WTC11 (cell line): ENCODE data around the gene CAB39L.

Source experiments
- ATF3 ChIP-seq: sonication (generic); formaldehyde crosslinking; conservative IDR thresholded peaks from 2 replicates; pipeline ENCODE4 v1.8.1; 2022; ENCODE audit warnings: mild to moderate bottlenecking, missing genetic modification reagents
- CREB1 ChIP-seq: sonication (generic); formaldehyde crosslinking; IDR thresholded peaks from 2 replicates; pipeline ENCODE4 v1.8.0; 2023; ENCODE audit warnings: mild to moderate bottlenecking, missing genetic modification reagents
- CTCF ChIP-seq: fragments of 200-600 bp; IDR thresholded peaks from 2 replicates; pipeline ENCODE4 v1.8.0; 2022; ENCODE audit warnings: antibody characterized with exemption
- FOXK1 ChIP-seq: sonication (generic); formaldehyde crosslinking; IDR thresholded peaks from 2 replicates; pipeline ENCODE4 v1.8.0; 2022; ENCODE audit warnings: mild to moderate bottlenecking, moderate library complexity, missing genetic modification reagents
- IRF1 ChIP-seq: sonication (generic); formaldehyde crosslinking; IDR thresholded peaks from 2 replicates; pipeline ENCODE4 v1.8.0; 2023; ENCODE audit warnings: missing genetic modification reagents
- NFYB ChIP-seq: sonication (generic); formaldehyde crosslinking; conservative IDR thresholded peaks from 2 replicates; pipeline ENCODE4 v1.8.0; 2022; ENCODE audit warnings: low read depth, missing genetic modification reagents
- NR1H2 ChIP-seq: sonication (generic); formaldehyde crosslinking; IDR thresholded peaks from 2 replicates; pipeline ENCODE4 v1.9.0; 2021; ENCODE audit warnings: mild to moderate bottlenecking, moderate library complexity, missing genetic modification reagents
- NR2C2 ChIP-seq: sonication (generic); formaldehyde crosslinking; IDR thresholded peaks from 2 replicates; pipeline ENCODE4 v1.8.0; 2022; ENCODE audit warnings: mild to moderate bottlenecking, missing genetic modification reagents
- RELA ChIP-seq: sonication (generic); formaldehyde crosslinking; IDR thresholded peaks from 2 replicates; pipeline ENCODE4 v1.8.1; 2022; ENCODE audit warnings: missing genetic modification reagents, mild to moderate bottlenecking, borderline replicate concordance
- USF2 ChIP-seq: sonication (generic); formaldehyde crosslinking; IDR thresholded peaks from 2 replicates; pipeline ENCODE4 v1.8.1; 2023; ENCODE audit warnings: mild to moderate bottlenecking, missing genetic modification reagents, moderate library complexity

- TF ChIP-seq USF2 (no peak), ATF3 (CRISPR knock-in tag) (no peak), NR2C2 (CRISPR knock-in tag) (no peak), CTCF (no peak), NFYB (CRISPR knock-in tag) (no peak), IRF1 (CRISPR knock-in tag) (no peak), RELA (no peak), NR1H2 (CRISPR knock-in tag) (no peak), FOXK1 (CRISPR knock-in tag) (no peak), CREB1 (CRISPR knock-in tag) (no peak)
Observed at GRCh38 chr13:49279112-49279511, 164.8 kb downstream of the CAB39L start.
